ENCODE results near the gene SYNJ2.

SYNJ2 gene

DNA sequence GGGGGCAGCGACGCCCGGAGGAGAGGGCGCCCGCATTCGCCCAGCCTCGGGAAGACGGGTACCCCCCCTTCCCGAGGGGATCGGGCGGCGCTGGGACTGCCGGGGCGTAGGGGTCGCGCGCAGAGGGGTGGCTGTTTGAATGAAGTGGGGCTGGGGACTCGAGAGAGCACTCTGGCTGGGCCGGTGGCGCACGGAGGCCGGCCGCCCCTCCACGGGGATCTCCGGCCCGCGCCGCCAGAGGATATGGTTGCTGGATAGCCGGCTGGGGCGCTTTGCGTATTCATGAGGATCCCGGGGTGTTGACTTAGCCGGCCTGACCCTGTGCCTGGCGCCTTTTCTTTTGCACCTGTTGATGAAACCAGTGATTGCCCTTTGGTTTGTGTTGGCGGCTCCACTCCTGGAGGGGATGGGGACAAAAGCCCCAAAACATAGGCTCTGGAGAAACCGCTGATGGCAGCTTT is 469 bp downstream of the SYNJ2 start:
- Histone ChIP-seq H3K36me3 (ENCODE audit: insufficient read depth, low read length) (no peaks in the 10 kb centered on the region), H4K20me1 (ENCODE audit: insufficient read depth, low read length) (peaks cover 21% of the 10 kb centered on the region; the same call in 1 of the 2 replicates), H3K4me2 (ENCODE audit: insufficient read depth, low read length) (peak overlapping the region; percentile 88), H3K9ac (ENCODE audit: low read depth, low read length) (peak overlapping the region; percentile 94), H3K79me2 (ENCODE audit: insufficient read depth, low read length) (peaks cover 45% of the 10 kb centered on the region), H3K9me3 (ENCODE audit: insufficient read depth, low read length, severe bottlenecking) (no peaks in the 10 kb centered on the region), H3K4me1 (ENCODE audit: insufficient read depth, low read length) (peaks cover 38% of the 10 kb centered on the region), H3K27me3 (ENCODE audit: insufficient read depth, low read length, poor library complexity) (no peaks in the 10 kb centered on the region), H3K27ac (ENCODE audit: low read length) (peak overlapping the region; percentile 68), H2AFZ (ENCODE audit: low read depth, low read length) (peak overlapping the region; percentile 86), H3K4me3 (ENCODE audit: low read depth in 1 of 2, low read length in 2 of 2) (peak overlapping the region; percentile 81 to 87)
- DNase-seq (peak; percentile 41), ATAC-seq (ENCODE audit: insufficient read depth, low read depth) (peak; percentile 36)
- no peak for TF ChIP-seq EZH2 (IDR thresholded peaks at IDR 0.05; ENCODE audit: borderline replicate concordance, low read depth, low read length, severe bottlenecking)
- TF ChIP-seq, protein P1, sequence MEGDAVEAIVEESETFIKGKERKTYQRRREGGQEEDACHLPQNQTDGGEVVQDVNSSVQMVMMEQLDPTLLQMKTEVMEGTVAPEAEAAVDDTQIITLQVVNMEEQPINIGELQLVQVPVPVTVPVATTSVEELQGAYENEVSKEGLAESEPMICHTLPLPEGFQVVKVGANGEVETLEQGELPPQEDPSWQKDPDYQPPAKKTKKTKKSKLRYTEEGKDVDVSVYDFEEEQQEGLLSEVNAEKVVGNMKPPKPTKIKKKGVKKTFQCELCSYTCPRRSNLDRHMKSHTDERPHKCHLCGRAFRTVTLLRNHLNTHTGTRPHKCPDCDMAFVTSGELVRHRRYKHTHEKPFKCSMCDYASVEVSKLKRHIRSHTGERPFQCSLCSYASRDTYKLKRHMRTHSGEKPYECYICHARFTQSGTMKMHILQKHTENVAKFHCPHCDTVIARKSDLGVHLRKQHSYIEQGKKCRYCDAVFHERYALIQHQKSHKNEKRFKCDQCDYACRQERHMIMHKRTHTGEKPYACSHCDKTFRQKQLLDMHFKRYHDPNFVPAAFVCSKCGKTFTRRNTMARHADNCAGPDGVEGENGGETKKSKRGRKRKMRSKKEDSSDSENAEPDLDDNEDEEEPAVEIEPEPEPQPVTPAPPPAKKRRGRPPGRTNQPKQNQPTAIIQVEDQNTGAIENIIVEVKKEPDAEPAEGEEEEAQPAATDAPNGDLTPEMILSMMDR (IDR thresholded peaks at IDR 0.05; ENCODE audit: borderline replicate concordance, extremely low read depth, low read length, poor library complexity, severe bottlenecking): no peak

DNA sequence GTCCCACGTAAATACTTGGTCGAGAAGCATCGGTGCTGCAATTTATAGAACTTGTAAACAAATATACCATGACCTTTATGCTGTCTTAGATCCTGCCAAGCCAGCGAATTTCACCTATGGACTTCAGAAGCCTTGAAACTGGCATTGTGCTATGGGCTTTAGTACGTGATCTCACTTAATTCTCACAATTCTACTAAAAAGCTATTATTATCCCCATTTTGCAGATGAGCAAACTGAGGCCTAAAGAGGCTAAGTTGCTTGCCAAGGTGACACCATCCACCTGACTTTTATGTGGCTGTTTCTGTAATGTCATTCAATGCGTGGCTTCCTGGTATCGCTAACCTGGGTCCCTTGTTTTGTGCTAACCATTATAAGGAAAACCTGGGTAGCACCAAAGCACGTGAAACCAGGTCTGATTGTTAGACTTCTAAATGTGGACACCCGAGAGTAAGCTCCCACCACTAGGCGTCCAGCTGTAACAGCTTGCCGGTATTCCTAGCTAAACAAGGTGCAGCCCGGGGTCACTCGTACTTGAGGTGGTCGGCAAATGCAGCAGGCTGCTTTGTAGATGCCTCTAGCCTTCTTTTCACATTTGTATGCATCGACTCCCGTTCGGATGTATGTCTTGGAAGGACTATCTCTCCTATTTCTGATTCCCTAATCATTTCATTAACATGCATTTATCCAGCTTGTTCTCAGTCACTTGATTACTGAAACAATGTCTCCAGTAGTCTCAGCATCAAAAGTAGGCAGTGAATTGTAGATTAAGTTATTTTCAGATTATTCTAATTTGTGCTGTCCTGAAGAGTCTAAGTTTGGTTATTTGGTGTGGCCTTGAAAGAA is 1.1 kb downstream of the SYNJ2 start:
- peak overlapping the region; percentile 88 for H3K4me2 ChIP-seq (ENCODE audit: insufficient read depth, low read length)

GRCh38 chr6:157983406-157984119 is 1.9 kb downstream of the SYNJ2 start:
- Histone ChIP-seq H2AFZ (ENCODE audit: low read depth, low read length) (no peak overlapping the region), H3K27me3 (ENCODE audit: insufficient read depth, low read length, poor library complexity) (no peaks in the 10 kb centered on the region), H3K79me2 (ENCODE audit: insufficient read depth, low read length) (peaks cover 56% of the 10 kb centered on the region), H3K4me3 (ENCODE audit: low read depth in 1 of 2, low read length in 2 of 2) (no peak overlapping the region), H3K36me3 (ENCODE audit: insufficient read depth, low read length) (no peaks in the 10 kb centered on the region), H4K20me1 (ENCODE audit: insufficient read depth, low read length) (peaks cover 29% of the 10 kb centered on the region; the same call in 1 of the 2 replicates), H3K4me2 (ENCODE audit: insufficient read depth, low read length) (peak overlapping the region; percentile 88), H3K27ac (ENCODE audit: low read length) (no peak overlapping the region), H3K4me1 (ENCODE audit: insufficient read depth, low read length) (peaks cover 40% of the 10 kb centered on the region), H3K9ac (ENCODE audit: low read depth, low read length) (no peak overlapping the region), H3K9me3 (ENCODE audit: insufficient read depth, low read length, severe bottlenecking) (no peaks in the 10 kb centered on the region)
- no peak for TF ChIP-seq EZH2 (IDR thresholded peaks at IDR 0.05; ENCODE audit: borderline replicate concordance, low read depth, low read length, severe bottlenecking)
- TF ChIP-seq, protein P1 (IDR thresholded peaks at IDR 0.05; ENCODE audit: borderline replicate concordance, extremely low read depth, low read length, poor library complexity, severe bottlenecking): no peak
- ATAC-seq (ENCODE audit: insufficient read depth, low read depth) (no peak), DNase-seq (no peak)

More for the DNA sequence above, 1.1 kb downstream of the SYNJ2 start:
- Histone ChIP-seq H3K79me2 (ENCODE audit: insufficient read depth, low read length) (peaks cover 49% of the 10 kb centered on the region), H3K27me3 (ENCODE audit: insufficient read depth, low read length, poor library complexity) (no peaks in the 10 kb centered on the region), H3K4me3 (ENCODE audit: low read depth in 1 of 2, low read length in 2 of 2) (peak overlapping the region; percentile 81 to 87), H3K36me3 (ENCODE audit: insufficient read depth, low read length) (no peaks in the 10 kb centered on the region), H3K9ac (ENCODE audit: low read depth, low read length) (peak overlapping the region; percentile 94), H2AFZ (ENCODE audit: low read depth, low read length) (peak overlapping the region; percentile 86), H3K27ac (ENCODE audit: low read length) (peak overlapping the region; percentile 68), H3K9me3 (ENCODE audit: insufficient read depth, low read length, severe bottlenecking) (no peaks in the 10 kb centered on the region), H4K20me1 (ENCODE audit: insufficient read depth, low read length) (peaks cover 23% of the 10 kb centered on the region; the same call in 1 of the 2 replicates), H3K4me1 (ENCODE audit: insufficient read depth, low read length) (peaks cover 38% of the 10 kb centered on the region)
- no peak for ATAC-seq (ENCODE audit: insufficient read depth, low read depth)
- DNase-seq: no peak
- TF ChIP-seq EZH2 (IDR thresholded peaks at IDR 0.05; ENCODE audit: borderline replicate concordance, low read depth, low read length, severe bottlenecking): no peak
- TF ChIP-seq, protein P1 (IDR thresholded peaks at IDR 0.05; ENCODE audit: borderline replicate concordance, extremely low read depth, low read length, poor library complexity, severe bottlenecking): no peak
